BE2C (cell line): ENCODE data around the gene POLR1C.

Experiments
- DNase-seq: peaks from one replicate; pipeline ENCODE4 v3.0.0-alpha.2; 2020
- H3K27me3 ChIP-seq: fragments of 250-450 bp; sonication (Bioruptor Pico); 2 replicates; pipeline ENCODE4 v1.5.1; 2020; ENCODE audit warnings: mild to moderate bottlenecking
- H3K36me3 ChIP-seq: fragments of 250-450 bp; sonication (Bioruptor Pico); 2 replicates; pipeline ENCODE4 v1.5.1; 2020; ENCODE audit warnings: mild to moderate bottlenecking
- H3K4me1 ChIP-seq: fragments of 250-450 bp; sonication (Bioruptor Pico); 2 replicates; pipeline ENCODE4 v1.5.1; 2020
- H3K4me3 ChIP-seq: 2 replicates; pipeline ENCODE4 v1.5.1; 2011; ENCODE audit warnings: low read depth, low read length
- H3K9me3 ChIP-seq: fragments of 250-450 bp; sonication (Bioruptor Pico); 2 replicates; pipeline ENCODE4 v1.5.1; 2020
- TF ChIP-seq, protein P1 (sequence below): IDR thresholded peaks from 2 replicates; pipeline ENCODE4 v1.5.1; 2012; ENCODE audit warnings: mild to moderate bottlenecking, low read depth, low read length

POLR1C gene

DNA sequence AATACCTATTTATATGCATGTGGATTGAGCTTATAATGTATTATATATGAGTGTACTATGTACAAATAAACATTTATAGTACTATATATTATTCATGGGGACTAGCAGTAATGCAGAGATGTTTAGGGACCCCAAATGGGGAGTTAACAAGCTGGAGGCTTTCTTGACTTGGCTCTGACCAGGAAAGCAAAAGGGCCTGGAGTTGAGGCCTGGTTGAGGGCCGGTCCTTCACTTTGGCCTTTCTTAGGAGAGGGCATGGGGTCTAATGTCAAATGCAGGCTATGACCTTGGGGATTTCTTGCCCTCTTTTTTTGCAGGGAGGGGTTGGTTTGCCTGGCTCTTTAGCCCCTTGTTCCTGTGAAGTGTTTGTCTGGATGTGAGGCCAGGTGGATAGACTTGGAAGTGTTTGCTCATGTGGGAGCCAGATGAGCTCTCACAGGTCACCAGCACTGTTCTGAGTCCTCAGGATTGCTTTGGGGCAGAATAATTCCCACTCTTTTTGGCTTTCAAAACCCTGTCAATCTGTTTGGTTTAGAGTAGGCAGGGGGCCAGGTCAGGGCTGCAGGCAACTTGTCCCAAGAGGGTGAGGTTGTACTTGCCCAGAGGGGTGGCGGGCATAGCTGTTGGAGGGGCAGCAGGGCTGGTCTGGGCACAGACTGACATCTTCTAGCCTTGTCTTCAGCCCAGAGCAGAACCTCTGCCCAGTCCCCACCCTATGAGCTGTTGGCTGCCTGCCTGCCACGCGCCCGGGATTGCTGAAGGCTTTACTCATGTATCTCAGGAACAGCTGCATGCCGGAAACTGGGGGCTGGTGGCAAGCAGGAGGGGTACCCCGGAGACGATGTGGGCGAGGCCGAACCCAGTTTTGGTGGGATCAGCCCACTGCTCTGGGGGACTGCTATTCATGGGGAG lies 24.9 kb upstream of the POLR1C start:
- DNase-seq, result no peak
- TF ChIP-seq, protein P1, sequence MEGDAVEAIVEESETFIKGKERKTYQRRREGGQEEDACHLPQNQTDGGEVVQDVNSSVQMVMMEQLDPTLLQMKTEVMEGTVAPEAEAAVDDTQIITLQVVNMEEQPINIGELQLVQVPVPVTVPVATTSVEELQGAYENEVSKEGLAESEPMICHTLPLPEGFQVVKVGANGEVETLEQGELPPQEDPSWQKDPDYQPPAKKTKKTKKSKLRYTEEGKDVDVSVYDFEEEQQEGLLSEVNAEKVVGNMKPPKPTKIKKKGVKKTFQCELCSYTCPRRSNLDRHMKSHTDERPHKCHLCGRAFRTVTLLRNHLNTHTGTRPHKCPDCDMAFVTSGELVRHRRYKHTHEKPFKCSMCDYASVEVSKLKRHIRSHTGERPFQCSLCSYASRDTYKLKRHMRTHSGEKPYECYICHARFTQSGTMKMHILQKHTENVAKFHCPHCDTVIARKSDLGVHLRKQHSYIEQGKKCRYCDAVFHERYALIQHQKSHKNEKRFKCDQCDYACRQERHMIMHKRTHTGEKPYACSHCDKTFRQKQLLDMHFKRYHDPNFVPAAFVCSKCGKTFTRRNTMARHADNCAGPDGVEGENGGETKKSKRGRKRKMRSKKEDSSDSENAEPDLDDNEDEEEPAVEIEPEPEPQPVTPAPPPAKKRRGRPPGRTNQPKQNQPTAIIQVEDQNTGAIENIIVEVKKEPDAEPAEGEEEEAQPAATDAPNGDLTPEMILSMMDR, result no peak
- Histone ChIP-seq H3K27me3 (no peaks in the 10 kb centered on the region), H3K4me3 (no peak overlapping the region), H3K36me3 (peaks cover 7% of the 10 kb centered on the region), H3K4me1 (peaks cover 19% of the 10 kb centered on the region), H3K9me3 (no peaks in the 10 kb centered on the region)

DNA sequence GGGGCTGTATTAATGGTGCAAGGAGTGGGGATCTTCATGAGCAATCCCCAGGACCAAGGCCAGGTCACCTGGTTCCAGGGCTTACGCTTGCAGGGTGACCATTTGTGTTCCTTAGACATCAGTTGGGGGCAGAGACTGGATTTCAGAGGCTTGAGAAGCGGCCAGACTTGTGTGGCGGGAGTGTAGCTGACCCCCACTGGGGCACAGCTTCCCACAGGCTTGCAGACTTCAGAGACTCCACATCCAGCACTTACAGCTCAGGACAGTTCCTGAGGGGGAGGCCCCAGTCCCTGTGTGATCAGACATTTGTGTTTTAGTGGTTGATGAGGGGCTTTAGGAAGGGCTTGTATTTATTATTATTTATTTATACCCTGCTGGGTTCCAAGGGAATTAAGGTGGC lies 24.2 kb upstream of the POLR1C start:
- no peaks in the 10 kb centered on the region for H3K9me3 ChIP-seq
- no peaks in the 10 kb centered on the region for H3K27me3 ChIP-seq
- H3K36me3 ChIP-seq, result peaks cover 10% of the 10 kb centered on the region
- H3K4me3 ChIP-seq, result no peak overlapping the region
- TF ChIP-seq, protein P1, result no peak
- peaks cover 19% of the 10 kb centered on the region for H3K4me1 ChIP-seq
- DNase-seq, result no peak

DNA sequence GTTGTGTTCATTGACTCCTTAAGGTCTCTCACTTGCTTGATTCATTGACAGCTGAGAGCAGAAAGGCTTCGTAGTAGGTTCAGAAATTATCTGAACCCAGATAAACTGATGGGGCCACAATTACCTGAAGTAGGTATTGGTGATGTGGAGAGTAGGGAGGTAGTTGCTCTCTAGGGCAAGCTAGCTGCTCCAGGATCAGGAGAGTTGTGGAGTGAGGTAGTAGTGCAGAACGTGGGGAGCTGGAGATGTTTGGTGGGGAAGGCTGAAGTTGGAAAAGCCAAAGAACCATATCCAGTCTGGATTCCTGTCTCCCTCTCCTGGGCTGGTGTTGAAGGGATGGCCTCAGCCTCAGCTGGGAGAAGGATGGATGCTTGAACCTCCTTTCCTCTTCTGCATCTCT lies 23.7 kb upstream of the POLR1C start:
- no peak for DNase-seq
- H3K4me3 ChIP-seq, result no peak overlapping the region
- H3K36me3 ChIP-seq, result peaks cover 14% of the 10 kb centered on the region
- H3K27me3 ChIP-seq, result no peaks in the 10 kb centered on the region
- no peaks in the 10 kb centered on the region for H3K9me3 ChIP-seq
- peaks cover 19% of the 10 kb centered on the region for H3K4me1 ChIP-seq
- TF ChIP-seq, protein P1, result no peak

DNA sequence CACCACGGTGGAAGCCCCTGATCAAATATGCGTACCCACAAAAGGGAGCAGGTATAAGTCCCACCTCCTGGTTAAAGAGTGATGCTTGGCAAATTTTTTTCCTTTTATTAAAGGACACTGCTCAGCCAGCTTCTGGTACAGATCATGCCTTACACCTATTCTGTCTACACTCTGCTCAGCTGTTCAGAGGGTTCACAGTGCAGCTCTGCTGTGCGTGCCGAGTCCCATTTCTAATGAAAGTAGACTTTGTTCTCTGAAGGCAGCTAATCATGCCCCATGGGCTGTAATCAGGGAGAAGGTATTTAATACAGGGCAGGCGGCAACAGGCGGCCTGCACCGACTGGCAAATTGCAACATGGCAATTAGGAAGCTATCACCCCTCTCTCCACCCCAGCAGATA lies 23.1 kb upstream of the POLR1C start:
- no peaks in the 10 kb centered on the region for H3K27me3 ChIP-seq
- H3K4me1 ChIP-seq, result peaks cover 14% of the 10 kb centered on the region
- TF ChIP-seq, protein P1, result no peak

DNA sequence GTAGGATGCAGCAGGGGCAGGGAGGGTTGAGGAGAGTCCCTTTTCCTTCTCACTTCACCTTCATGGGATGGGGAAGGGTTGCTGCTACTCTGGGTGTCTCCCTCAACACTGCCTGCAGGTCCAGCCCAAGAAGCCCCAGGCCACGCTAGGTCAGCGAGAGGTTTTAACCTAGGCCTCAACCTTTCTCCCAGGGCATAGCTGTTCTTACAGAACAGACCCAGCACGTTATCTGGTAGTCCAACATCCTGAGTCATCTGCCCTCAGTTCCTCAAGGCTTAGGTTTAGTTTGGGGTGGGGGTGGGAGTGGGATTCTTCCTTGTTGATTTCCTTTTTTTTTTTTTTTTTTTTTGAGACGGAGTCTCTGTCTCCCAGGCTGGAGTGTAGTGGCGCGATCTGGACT lies 22.6 kb upstream of the POLR1C start:
- H3K4me1 ChIP-seq, result peaks cover 10% of the 10 kb centered on the region

More for the DNA sequence above, 23.1 kb upstream of the POLR1C start:
- Histone ChIP-seq H3K36me3 (peaks cover 17% of the 10 kb centered on the region), H3K9me3 (no peaks in the 10 kb centered on the region), H3K4me3 (no peak overlapping the region)
- no peak for DNase-seq

More for the DNA sequence above, 22.6 kb upstream of the POLR1C start:
- H3K36me3 ChIP-seq, result peaks cover 22% of the 10 kb centered on the region
- no peak overlapping the region for H3K4me3 ChIP-seq
- H3K27me3 ChIP-seq, result no peaks in the 10 kb centered on the region
- no peaks in the 10 kb centered on the region for H3K9me3 ChIP-seq
- no peak for DNase-seq
- TF ChIP-seq, protein P1, result no peak
